Stimulated activated CD4-positive, alpha-beta T cell treated with anti-CD3 and anti-CD28 coated beads, TNF-alpha, amount 100 ng/mL, for 48 hours (primary cell): Measurements from ENCODE around the gene RAB40C.

Experiments
- DNase-seq, 3 donors: peaks; one replicate each; pipeline ENCODE4 v3.0.0-alpha.2; 2020; ENCODE audit warnings: low read depth in 3 of 3

Gene RAB40C

DNA sequence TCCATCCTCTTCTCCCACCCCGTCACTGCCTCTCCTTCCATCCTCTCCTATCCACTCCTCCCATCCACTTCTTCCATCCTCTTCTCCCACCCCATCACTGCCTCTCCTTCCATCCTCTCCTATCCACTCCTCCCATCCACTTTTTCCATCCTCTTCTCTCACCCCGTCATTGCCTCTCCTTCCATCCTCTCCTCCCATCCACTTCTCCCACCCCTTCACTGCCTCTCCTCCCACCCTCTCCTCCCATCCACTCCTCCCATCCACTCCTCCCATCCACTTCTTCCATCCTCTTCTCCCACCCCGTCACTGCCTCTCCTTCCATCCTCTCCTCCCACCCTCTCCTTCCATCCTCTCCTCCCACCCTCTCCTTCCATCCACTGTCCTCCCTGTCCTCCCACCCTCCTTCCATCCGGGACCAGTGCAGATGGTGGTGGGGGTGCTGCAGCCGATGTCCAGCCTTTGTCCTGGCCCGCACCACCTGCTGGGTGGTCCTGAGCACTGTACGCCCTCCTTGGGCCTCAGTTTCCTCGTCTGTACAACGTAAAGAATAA, 42.0 kb downstream of the RAB40C start:
- no peak for DNase-seq

DNA sequence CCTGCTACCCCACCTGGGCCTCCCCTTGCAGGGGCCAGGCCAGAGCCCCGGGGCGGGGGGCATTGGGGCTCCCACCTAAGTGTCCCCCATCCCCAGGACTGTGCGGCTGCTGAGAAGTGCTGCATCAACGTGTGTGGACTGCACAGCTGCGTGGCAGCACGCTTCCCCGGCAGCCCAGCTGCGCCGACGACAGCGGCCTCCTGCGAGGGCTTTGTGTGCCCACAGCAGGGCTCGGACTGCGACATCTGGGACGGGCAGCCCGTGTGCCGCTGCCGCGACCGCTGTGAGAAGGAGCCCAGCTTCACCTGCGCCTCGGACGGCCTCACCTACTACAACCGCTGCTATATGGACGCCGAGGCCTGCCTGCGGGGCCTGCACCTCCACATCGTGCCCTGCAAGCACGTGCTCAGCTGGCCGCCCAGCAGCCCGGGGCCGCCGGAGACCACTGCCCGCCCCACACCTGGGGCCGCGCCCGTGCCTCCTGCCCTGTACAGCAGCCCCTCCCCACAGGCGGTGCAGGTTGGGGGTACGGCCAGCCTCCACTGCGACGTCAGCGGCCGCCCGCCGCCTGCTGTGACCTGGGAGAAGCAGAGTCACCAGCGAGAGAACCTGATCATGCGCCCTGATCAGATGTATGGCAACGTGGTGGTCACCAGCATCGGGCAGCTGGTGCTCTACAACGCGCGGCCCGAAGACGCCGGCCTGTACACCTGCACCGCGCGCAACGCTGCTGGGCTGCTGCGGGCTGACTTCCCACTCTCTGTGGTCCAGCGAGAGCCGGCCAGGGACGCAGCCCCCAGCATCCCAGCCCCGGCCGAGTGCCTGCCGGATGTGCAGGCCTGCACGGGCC, 42.8 kb downstream of the RAB40C start:
- DNase-seq, result no peak

DNA sequence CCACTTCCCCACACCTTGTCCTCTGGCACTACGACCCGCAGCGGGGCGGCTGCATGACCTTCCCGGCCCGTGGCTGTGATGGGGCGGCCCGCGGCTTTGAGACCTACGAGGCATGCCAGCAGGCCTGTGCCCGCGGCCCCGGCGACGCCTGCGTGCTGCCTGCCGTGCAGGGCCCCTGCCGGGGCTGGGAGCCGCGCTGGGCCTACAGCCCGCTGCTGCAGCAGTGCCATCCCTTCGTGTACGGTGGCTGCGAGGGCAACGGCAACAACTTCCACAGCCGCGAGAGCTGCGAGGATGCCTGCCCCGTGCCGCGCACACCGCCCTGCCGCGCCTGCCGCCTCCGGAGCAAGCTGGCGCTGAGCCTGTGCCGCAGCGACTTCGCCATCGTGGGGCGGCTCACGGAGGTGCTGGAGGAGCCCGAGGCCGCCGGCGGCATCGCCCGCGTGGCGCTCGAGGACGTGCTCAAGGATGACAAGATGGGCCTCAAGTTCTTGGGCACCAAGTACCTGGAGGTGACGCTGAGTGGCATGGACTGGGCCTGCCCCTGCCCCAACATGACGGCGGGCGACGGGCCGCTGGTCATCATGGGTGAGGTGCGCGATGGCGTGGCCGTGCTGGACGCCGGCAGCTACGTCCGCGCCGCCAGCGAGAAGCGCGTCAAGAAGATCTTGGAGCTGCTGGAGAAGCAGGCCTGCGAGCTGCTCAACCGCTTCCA, 43.6 kb downstream of the RAB40C start:
- DNase-seq, result no peak

DNA sequence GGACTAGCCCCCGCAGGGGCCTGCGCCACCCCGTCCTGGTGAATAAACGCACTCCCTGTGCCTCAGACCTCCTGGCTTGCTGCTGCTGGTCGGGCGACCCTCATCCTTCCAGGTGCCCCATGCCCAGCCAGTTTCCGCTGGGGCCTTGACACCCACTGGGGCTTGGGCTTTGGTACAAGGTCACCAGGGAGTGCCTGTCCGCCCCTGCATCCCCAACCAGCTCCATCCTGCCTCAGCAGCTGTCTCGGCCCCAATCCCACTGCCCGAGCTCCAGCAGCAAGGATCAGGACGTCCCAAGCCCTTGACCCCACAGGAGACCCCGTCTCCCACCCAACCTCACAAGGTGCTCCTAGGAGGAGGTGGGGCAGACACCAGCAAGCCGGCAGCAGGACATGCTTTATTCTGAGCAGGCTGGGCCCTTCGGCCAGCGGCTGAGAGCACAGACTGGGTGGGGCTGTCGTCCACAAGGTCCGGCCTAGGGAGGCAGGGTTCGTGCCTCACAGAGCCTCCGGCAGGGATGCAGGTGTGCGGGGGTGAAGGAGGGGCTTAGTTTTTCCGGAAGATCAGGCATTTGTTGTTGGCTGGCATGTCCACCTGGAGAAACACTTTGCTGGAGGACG, 44.3 kb downstream of the RAB40C start:
- DNase-seq, result no peak

DNA sequence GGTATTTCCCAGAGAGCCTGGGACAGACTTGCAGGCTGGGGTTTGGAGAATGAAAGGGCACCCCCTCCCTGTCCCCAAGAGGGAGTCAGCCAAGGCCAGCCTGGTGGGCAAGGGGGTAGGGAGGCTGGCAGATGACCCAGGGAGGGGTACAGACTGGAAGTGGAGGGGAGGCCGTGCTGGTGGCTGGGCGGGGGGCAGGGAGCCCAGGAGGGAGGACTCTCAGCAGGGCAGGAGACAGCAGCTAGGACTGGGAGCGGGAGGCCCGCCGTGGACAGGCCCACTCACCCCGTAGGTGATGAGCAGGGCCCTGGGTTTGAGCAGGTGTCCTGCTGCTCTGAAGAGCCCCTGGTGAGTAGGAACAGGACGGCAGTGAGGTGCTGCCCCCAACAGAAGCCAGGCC, 45.1 kb downstream of the RAB40C start:
- DNase-seq, result no peak

DNA sequence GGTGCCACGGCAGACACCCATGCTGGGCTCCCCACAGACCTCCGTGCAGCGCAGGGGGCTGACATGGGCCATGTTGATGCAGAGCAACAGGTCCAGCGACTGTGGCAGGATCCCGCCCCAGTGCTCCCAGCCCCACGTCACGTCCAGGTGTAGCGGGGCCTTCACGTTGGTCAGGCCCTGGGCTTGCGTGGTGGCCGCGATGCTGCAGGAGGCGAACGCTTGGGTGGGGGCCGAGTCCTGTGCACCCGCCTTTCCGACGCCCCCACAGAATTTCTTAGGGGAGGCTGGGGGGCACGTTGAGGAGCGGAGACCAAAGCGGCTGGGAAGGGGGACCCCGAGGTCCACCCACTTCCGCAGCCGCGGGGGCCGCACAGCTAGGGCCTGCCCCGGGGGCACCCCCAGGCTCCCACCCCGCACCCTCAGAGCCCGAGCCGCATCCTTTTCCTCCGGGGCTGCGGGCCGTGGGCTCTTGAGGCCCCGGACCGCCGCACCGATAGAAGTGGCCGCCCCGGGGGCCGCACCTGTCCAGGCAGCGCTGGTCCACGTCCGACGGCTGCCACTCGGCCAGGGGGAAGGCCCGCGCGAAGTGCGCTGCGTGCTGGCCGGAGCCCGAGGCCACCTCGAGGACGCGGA, 45.8 kb downstream of the RAB40C start:
- no peak for DNase-seq

DNA sequence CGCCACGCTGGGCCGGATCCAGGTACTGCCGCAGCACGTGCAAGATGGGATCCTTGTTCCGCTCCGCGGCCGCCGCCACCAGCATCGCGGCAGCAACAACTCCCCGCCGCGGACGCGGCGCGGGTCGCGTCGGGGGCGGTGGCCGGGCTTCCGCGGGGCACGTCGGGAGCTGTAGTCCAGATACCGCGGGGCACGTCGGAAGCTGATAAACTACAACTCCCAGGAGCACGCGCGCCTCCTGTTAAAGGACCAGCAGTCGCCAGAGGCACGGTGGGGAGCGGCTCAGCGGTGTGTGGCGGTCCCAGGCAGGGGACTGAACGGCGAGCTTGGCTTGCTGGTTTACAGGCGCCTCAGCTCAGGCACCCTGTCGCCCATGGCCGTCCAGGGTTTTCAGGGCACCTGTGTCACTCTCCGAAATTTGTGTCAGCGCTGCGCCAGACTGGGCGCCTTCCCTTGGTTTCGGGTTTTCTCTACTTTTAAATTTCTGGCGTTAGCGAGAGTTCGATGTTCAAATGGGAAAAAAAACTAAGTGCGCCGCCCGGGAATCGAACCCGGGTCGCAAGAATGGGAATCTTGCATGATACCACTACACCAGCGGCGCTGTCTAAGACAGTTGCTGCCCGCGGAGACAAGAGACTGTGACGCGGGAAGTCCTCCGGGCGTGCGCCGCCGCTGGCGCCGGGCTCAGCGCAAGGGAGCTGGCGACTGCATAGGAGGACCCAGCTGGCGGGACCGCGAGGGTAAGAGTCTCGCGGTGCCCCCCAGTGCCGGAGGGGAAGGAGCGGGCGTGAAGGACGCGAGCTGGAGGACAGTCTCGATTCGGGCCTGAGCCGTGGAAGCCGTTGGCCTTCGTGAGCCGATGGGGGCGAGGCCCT, 46.6 kb downstream of the RAB40C start, which contains the start of gene METTL26:
METTL26 (minus strand) TSS at position 100 of the 875 bp plus-strand sequence; CDS start at position 85, 15 bp downstream.
- DNase-seq, result peak; percentile 87 to 91 (median 88)

DNA sequence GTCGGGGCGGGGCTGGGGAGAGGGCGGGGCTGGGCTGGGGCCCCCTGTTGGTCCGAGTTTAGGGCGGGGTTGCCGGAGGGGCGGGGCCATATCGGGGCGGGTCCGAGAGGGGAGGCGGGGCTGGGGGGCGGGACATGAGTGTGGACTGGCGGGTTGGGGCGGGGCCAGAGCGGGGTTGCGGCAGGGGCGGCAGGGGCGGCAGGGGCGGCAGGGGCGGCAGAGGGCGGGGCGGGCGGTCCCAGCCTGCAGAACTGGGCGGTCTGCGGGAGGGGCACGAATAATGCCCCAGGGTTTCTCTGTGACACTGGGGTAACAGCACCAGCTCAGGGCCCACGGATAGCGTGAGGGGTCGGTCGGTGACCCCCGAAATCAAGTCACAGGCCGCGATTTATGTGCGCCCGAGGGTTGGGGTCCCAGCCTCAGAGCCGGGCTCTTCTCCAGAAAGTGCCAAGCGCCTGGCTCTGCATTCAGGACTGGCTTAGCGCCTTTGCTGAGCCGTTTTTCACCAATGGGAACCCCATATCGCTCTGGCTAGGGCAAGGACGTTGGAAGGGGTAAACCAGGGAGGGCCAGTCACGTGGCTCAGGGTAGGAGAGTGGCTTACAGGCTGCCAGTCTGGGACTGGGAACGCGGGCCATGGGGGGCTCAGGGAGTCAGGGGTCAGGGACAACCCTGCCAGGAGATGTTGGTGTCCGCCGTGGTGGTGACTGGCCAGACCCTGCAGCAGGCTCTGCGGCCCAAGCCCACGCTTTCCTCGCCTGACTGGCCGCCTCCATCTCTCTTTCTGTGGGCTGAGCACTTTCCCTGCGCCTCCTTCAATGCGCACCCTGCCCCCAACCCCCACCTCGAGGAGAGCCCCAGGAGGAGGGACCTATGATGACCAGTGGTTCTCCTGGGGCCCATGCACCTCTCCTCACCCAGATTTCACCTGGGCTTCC, 47.5 kb downstream of the RAB40C start:
- DNase-seq, result peak; percentile 80 to 95 (median 87)

DNA sequence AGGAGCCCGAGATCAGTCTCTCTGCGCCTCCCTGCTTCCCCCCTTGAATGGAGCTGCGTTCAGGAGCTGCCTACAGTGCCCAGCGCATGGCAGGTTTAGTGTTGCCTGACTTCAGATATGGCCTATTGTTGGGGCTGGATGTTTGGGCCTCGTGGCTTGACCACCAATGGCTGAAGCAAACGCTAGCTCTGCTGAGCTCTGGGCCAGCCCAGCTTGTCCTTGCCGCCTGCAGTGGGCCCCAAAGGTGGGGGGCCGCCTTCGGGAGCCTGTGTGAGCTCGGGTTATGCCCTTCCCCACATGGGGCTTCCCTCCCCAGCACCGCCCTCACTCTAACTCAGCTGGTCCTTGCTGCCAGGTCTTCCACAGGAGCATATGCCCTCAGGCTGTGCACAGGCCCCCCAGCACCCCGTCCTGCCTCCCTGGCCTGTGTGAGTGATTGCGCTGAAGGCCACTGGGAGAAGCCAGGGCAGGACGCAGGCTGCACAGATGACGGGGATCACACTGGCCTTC, 48.2 kb downstream of the RAB40C start:
- DNase-seq, result no peak

DNA sequence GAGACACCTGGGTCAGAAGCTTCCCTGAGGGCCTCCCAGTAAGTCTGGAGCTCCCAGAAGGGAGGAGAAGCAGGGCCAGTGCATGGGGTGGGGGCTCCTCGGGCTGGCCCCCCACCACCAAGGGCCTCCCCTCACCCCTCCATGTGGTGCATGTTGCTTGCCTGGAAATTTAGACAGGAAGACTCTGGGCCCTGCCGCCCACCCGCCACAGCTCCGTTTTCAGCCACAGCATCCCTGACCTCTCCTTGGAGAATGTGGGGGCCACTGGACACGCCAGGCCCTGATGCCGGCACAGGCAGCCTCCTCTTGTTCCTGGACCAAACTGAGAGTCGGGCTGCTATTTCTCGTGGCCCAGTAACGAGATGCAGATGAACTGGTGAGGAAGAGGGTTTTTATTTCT, 49.0 kb downstream of the RAB40C start:
- DNase-seq, result no peak

DNA sequence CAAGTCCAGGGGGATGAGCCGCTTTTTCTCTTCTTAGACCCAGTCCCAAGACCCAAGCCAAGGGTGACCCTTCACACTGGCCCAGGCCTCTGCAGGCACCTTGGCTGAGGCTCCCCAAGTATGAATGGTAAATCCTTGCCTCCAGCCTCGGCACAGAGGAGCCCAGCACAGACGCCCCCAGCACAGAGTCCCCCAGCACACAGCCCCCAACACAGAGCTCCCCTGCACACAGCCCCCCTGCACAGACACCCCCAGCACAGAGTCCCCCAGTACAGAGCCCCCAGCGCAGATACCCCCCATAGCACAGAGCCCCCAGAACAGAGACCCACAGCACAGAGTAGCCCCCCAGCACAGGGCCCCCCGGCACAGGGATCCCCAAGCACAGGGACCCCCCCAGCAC, 50.7 kb downstream of the RAB40C start:
- DNase-seq, result no peak

DNA sequence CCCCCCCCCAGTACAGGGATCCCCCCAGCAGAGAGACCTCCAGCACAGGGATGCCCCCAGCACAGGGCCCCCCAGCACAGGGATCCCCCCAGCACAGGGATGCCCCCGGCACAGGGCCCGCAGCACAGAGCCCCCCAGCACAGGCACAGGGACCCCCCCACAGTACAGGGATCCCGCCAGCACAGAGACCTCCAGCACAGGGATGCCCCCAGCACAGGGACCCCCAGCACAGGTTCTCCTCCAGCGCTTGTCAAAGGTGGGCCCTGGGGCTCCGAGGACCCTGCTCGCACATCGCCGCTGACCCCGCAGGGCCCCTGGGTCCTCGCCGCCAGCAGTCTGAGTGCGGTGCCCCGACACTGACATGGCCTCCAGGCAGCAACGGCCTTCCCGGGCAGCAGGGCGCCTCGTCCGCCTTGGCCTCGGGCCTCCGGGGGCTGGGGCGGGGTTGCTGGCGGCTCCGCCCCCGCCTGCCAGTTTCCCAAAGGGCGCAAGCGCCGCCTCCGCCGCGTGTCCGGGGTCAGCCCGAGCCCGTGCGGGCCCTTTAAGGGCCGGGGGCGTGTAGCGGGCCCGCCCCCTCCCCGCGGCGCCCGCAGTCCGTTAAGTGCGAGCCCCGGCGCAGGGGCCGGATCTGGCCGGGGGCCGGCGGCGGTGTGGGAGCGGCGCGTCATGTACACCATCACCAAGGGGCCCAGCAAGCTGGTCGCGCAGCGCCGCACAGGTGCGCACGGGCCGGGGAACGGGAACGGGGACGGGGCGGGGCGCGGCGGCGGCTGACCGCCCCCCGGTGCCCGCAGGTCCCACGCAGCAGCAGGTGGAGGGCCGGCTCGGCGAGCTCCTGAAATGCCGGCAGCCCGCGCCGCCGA, 51.7 kb downstream of the RAB40C start, which contains the start of gene MCRIP2:
MCRIP2 (plus strand) TSS at position 503 of the 863 bp plus-strand sequence; CDS start at position 667, 164 bp downstream.
- DNase-seq, result peak; percentile 37 to 77 (median 71)

DNA sequence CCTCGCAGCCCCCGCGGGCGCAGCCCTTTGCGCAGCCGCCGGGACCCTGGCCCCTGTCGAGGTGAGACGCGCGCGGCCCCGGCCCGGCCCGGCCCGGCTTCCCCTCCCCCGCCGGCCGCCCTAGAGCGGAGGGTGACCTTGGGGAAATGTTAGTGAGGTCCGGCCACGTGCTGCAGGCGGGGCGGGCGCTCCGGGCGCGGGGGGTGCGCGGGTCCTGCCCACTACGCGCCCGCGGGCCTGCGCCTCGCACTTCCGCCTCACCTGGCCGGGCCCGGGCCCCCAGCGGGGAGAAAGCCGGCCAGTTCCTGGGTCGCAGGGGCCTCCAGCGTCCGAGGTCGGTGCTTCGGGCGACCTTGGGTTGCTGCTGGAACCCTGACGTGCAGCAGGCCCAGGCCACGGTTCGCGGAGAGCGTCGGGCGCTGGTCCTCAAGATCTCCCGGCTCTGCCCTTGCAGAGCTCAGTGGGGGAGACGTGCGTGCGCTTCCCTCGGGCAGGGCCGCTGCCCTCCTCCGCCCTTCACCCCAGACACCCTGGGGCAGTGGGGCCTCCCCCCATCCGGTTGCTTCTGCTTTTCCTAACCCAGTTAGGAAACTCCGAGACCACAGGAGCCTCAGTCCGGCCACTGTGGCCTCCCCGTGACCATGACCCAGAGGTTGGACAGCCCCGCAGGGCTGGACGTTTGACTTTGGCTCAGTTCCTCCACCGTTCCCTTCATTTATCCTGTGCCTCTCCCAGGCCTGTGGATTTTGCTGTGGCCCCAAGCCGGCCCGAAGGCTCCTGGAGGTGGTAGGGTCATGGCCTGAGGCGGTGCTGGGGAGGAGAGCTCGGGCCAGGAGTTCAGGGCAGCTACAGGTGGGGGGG, 52.6 kb downstream of the RAB40C start:
- no peak for DNase-seq

DNA sequence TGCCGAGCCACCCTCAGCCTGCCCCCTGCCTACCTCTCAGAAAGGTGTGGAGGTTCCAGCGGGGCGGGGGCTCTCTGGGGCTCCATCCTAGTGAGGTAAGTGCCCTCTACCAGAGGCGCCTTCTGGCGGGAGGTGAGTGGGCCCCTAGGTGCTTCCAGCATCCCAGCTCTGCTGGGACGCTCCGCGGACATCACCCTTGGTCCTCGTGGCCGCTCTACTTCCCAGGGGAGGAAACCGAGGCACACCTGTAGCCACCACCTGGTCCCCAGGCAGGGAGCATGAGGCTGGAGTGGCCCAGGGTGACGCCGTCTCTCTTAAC, 53.1 kb downstream of the RAB40C start:
- DNase-seq, result no peak

DNA sequence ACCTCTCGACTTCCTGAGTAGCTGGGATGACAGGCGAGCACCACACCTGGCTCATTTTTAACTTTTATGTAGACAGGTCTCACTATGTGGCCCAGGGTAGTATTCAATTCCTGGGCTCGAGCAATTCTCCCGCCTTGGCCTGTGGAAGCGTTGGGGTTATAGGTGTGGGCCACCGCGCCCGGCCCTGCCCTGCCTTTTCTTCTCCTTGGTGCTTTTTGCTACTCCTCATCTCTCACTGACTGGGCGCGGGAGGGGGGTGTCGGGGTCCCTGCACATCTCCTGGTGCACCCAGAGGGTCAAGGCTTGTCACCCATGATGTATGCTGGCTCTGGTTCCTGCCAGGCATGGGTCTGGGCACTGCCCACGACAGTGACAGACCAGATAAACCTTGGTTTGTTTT, 54.7 kb downstream of the RAB40C start:
- no peak for DNase-seq

DNA sequence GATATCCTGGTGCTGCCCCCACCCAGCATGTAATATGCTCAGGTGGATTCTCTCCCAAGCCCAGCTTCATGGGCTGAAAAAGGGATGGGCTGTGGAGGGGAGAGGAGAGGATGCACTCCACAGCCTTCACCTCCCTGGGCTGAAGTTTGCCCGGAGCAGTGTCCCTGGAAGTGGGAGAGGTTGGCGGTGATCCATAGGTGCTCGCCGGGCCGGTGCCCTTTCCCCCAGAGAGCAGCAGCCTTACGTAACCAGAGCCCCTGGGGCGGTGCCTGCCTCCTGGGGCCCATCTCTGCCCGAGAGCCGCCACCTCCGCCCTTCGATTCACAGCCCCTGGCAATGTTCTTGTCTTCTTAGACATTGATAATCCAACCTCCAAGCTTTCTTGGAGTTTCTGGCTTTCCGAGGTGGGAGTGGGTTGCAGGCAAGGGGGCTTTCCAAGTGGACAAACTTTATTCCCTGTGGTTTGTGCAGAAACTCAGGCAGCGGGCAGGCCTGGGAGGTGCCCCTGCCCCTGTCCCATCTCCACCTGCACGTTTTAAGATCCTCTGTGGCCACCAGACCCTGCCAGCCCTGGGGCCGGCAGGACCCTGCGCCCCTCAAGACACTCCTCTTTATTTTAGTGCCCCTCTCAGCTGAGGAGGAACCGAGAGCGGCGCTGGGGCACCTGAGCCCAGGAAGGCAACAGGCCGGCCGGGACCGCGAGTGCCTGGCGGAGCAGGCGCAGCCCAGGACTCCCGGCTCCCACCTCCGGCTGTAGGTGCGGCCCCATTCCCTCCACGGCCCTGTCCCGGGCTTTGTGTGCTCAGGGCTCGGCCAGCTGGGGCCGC, 56.2 kb downstream of the RAB40C start:
- DNase-seq, result no peak
